Astrocyte (in vitro differentiated cells and primary cell): ENCODE data around the gene DENND2A. TPM values are rescaled to one million over a fixed set of nuclear protein-coding genes. Genes with fewer than 3 reads are reported as not detected.
A peak's percentile ranks its signal among the peaks of the same experiment; 100 is the strongest.

Experiments used
- DNase-seq: peaks from one replicate; pipeline ENCODE4 v3.0.0-alpha.2; 2010; ENCODE audit warnings: low read depth
- FAIRE-seq: peaks from 2 replicates; lab custom pipeline; 2011; peaks lifted over from hg19 to GRCh38; lab: Jason Lieb, UNC
- H2AFZ ChIP-seq: 2 replicates; pipeline ENCODE4 v1.6.0; 2012; ENCODE audit warnings: low read depth, low read length, inconsistent platforms
- H3K27ac ChIP-seq: 2 replicates; pipeline ENCODE4 v1.5.1; 2011; ENCODE audit warnings: low read depth, low read length, inconsistent platforms
- H3K27me3 ChIP-seq: 2 replicates; pipeline ENCODE4 v1.6.0; 2011; ENCODE audit warnings: low read length, inconsistent platforms; ENCODE audit not compliant: insufficient read depth
- H3K36me3 ChIP-seq: 2 replicates; pipeline ENCODE4 v1.5.1; 2011; ENCODE audit warnings: low read length, inconsistent platforms; ENCODE audit not compliant: insufficient read depth
- H3K4me1 ChIP-seq: 2 replicates; pipeline ENCODE4 v1.5.1; 2011; ENCODE audit warnings: low read length, inconsistent platforms; ENCODE audit not compliant: insufficient read depth
- H3K4me2 ChIP-seq: 2 replicates; pipeline ENCODE4 v1.6.0; 2012; ENCODE audit warnings: low read length, inconsistent platforms
- H3K4me3 ChIP-seq: 2 replicates; pipeline ENCODE4 v1.5.1; 2011; ENCODE audit warnings: low read depth, mild to moderate bottlenecking, low read length, inconsistent platforms; ENCODE audit not compliant: insufficient read depth
- H3K79me2 ChIP-seq: 2 replicates; pipeline ENCODE4 v1.6.0; 2012; ENCODE audit warnings: mild to moderate bottlenecking, low read length, inconsistent platforms; ENCODE audit not compliant: insufficient read depth
- H3K9ac ChIP-seq: 2 replicates; pipeline ENCODE4 v1.6.0; 2012; ENCODE audit warnings: mild to moderate bottlenecking, low read length, inconsistent platforms
- H3K9me3 ChIP-seq: 2 replicates; pipeline ENCODE4 v1.5.1; 2012; ENCODE audit warnings: low read depth, mild to moderate bottlenecking, low read length, inconsistent platforms; ENCODE audit not compliant: insufficient read depth
- H4K20me1 ChIP-seq: 2 replicates; pipeline ENCODE4 v1.6.0; 2012; ENCODE audit warnings: low read length, inconsistent platforms; ENCODE audit not compliant: insufficient read depth
- H3K27ac Mint-ChIP-seq: one replicate; pipeline ENCODE4 v1.8.0; 2021; ENCODE audit warnings: mild to moderate bottlenecking, mixed read lengths; ENCODE audit not compliant: unreplicated experiment
- H3K27me3 Mint-ChIP-seq: one replicate; pipeline ENCODE4 v1.8.0; 2021; ENCODE audit warnings: low read depth, mixed read lengths; ENCODE audit not compliant: unreplicated experiment
- H3K36me3 Mint-ChIP-seq: one replicate; pipeline ENCODE4 v1.8.0; 2021; ENCODE audit warnings: low read depth, mixed read lengths; ENCODE audit not compliant: unreplicated experiment
- H3K4me1 Mint-ChIP-seq: one replicate; pipeline ENCODE4 v1.8.0; 2021; ENCODE audit warnings: low read depth, mixed read lengths; ENCODE audit not compliant: unreplicated experiment
- H3K4me3 Mint-ChIP-seq: one replicate; pipeline ENCODE4 v1.8.0; 2021; ENCODE audit warnings: mild to moderate bottlenecking, moderate library complexity, mixed read lengths; ENCODE audit not compliant: unreplicated experiment
- H3K9me3 Mint-ChIP-seq: one replicate; pipeline ENCODE4 v1.8.0; 2021; ENCODE audit warnings: mild to moderate bottlenecking, mixed read lengths; ENCODE audit not compliant: unreplicated experiment
- EZH2 ChIP-seq: IDR thresholded peaks from 2 replicates; pipeline ENCODE4 v1.6.1; 2012; ENCODE audit warnings: mild to moderate bottlenecking, low read length, inconsistent platforms; ENCODE audit not compliant: insufficient read depth
- total RNA-seq: library from RNA; stranded (reverse); gene quantifications from 2 replicates; pipeline ENCODE4 v1.2.1, GENCODE V29; 2021
- TF ChIP-seq, protein P1 (sequence below): IDR thresholded peaks from 2 replicates; pipeline ENCODE4 v1.5.1; 2011; ENCODE audit warnings: low read depth, mild to moderate bottlenecking, inconsistent platforms, low read length, moderate library complexity; ENCODE audit not compliant: insufficient read depth

The DENND2A gene
- total RNA-seq, 1 donor from 2014 or later = 42.1 TPM

DNA sequence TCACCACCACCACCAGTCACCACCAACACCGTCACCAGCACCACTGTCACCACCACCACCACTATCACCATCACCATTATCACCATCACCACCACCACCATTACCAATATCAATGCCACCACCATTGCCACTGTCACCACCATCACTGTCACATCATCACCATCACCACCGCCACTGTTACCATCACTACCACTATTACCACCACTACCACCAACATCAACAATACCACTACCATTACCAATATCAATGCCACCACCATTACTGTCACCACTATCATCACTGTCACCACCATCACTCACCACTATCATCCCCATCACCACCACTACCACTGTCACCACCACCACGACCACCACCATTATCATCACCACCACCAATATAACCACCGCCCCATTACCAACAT is 14.0 kb upstream of the DENND2A start:
- H3K27ac Mint-ChIP-seq = no peak overlapping the region
- Histone ChIP-seq H3K4me1 (peaks cover 3% of the 10 kb centered on the region), H3K36me3 (no peaks in the 10 kb centered on the region), H3K27ac (no peak overlapping the region), H3K9ac (no peak overlapping the region), H3K27me3 (no peaks in the 10 kb centered on the region), H3K4me2 (no peak overlapping the region), H3K4me3 (no peak overlapping the region), H3K9me3 (no peaks in the 10 kb centered on the region), H2AFZ (no peak overlapping the region), H4K20me1 (no peaks in the 10 kb centered on the region), H3K79me2 (no peaks in the 10 kb centered on the region)
- DNase-seq (no peak), FAIRE-seq (no peak)
- no peak overlapping the region for H3K4me3 Mint-ChIP-seq
- no peaks in the 10 kb centered on the region for H3K36me3 Mint-ChIP-seq
- peaks cover 1% of the 10 kb centered on the region for H3K9me3 Mint-ChIP-seq
- H3K4me1 Mint-ChIP-seq = peaks cover 18% of the 10 kb centered on the region
- H3K27me3 Mint-ChIP-seq = peaks cover 11% of the 10 kb centered on the region
- TF ChIP-seq EZH2 = no peak
- TF ChIP-seq, protein P1, sequence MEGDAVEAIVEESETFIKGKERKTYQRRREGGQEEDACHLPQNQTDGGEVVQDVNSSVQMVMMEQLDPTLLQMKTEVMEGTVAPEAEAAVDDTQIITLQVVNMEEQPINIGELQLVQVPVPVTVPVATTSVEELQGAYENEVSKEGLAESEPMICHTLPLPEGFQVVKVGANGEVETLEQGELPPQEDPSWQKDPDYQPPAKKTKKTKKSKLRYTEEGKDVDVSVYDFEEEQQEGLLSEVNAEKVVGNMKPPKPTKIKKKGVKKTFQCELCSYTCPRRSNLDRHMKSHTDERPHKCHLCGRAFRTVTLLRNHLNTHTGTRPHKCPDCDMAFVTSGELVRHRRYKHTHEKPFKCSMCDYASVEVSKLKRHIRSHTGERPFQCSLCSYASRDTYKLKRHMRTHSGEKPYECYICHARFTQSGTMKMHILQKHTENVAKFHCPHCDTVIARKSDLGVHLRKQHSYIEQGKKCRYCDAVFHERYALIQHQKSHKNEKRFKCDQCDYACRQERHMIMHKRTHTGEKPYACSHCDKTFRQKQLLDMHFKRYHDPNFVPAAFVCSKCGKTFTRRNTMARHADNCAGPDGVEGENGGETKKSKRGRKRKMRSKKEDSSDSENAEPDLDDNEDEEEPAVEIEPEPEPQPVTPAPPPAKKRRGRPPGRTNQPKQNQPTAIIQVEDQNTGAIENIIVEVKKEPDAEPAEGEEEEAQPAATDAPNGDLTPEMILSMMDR = no peak

- Histone ChIP-seq H3K4me2 (no peak overlapping the region), H3K36me3 (no peaks in the 10 kb centered on the region), H3K27me3 (no peaks in the 10 kb centered on the region), H3K4me1 (peaks cover 9% of the 10 kb centered on the region), H2AFZ (no peak overlapping the region), H3K9me3 (no peaks in the 10 kb centered on the region), H3K27ac (no peak overlapping the region), H3K79me2 (no peaks in the 10 kb centered on the region), H4K20me1 (no peaks in the 10 kb centered on the region), H3K9ac (no peak overlapping the region), H3K4me3 (no peak overlapping the region)
- FAIRE-seq = no peak
- peaks cover 1% of the 10 kb centered on the region for H3K9me3 Mint-ChIP-seq
- H3K4me3 Mint-ChIP-seq = no peak overlapping the region
- no peak for DNase-seq
- H3K27ac Mint-ChIP-seq = no peak overlapping the region
- H3K4me1 Mint-ChIP-seq = peaks cover 24% of the 10 kb centered on the region
- TF ChIP-seq EZH2 = no peak
- TF ChIP-seq, protein P1 = no peak
- H3K27me3 Mint-ChIP-seq = peaks cover 11% of the 10 kb centered on the region
- no peaks in the 10 kb centered on the region for H3K36me3 Mint-ChIP-seq
These were observed 13.4 kb upstream of the DENND2A start for GRCh38 chr7:140654109-140654387.

DNA sequence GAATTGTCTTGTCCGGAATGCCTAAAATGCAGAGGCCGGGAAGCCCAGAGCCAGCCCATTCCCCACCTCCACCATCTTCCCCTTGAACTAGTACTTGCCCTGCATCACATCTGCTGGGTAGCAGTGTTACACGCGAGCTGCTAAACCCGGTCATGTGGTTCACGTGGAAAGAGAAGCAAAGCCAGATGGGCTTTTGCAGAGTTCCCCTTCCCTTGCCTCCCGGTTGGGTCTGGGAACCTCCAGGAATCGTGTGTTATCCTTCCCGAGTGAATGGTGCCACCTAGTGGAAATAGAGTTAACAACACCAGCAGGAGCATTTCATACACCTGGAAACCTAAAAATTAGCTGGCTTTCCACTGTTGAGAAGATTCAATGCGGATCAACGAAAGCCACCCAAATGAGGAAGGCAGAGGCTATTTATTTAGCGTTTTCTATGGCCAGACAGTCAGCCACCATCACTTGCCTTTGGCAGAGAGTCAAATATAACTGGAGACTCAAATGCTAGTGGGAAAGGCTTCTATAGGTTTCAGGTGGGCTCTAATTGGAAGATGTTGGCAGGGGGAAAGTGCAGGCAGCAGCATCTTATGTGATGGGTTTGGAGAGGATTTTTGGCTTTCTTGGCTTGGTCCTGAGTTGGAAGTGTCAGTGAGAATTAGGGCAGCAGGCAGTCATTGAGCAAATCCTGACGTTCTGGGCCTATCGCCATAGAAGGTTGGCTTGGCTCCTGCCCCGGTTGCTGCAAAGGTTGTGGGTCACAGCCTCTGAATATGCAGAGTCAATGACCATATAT is 12.9 kb upstream of the DENND2A start:
- DNase-seq = peak; percentile 48
- no peak overlapping the region for H3K4me3 ChIP-seq

More for the DNA sequence above, 12.9 kb upstream of the DENND2A start:
- Mint-ChIP-seq H3K36me3 (no peaks in the 10 kb centered on the region), H3K27me3 (peaks cover 11% of the 10 kb centered on the region), H3K9me3 (peaks cover 1% of the 10 kb centered on the region), H3K27ac (no peak overlapping the region), H3K4me1 (peaks cover 24% of the 10 kb centered on the region), H3K4me3 (no peak overlapping the region)
- H3K9me3 ChIP-seq = no peaks in the 10 kb centered on the region
- H3K4me1 ChIP-seq = peaks cover 9% of the 10 kb centered on the region
- no peaks in the 10 kb centered on the region for H4K20me1 ChIP-seq
- H3K27ac ChIP-seq = no peak overlapping the region
- no peaks in the 10 kb centered on the region for H3K36me3 ChIP-seq
- H3K79me2 ChIP-seq = no peaks in the 10 kb centered on the region
- no peaks in the 10 kb centered on the region for H3K27me3 ChIP-seq
- no peak overlapping the region for H3K4me2 ChIP-seq
- TF ChIP-seq, protein P1 = peak; percentile 91
- TF ChIP-seq EZH2 = no peak
- FAIRE-seq = peak; percentile 29
- H3K9ac ChIP-seq = no peak overlapping the region
- peak overlapping the region; percentile 61 for H2AFZ ChIP-seq
